WTC11 (cell line): ENCODE data around the gene HYDIN. TPM values are rescaled to one million over a fixed set of nuclear protein-coding genes. Genes with fewer than 3 reads are reported as not detected.

Experiments
- ATAC-seq: fragments of 200-7000 bp; cut with Tn5 transposase; 2 replicates; pipeline ENCODE4 v1.10.0; 2021; ENCODE audit warnings: mild to moderate bottlenecking, moderate library complexity
- CTCF ChIA-PET: fragments of 300-600 bp; sonication (Branson Sonifier 250); formaldehyde crosslinking; loops from one replicate; lab custom pipeline; 2021; ENCODE audit warnings: antibody characterized with exemption; lab: Charles Lee
- POLR2A ChIA-PET: fragments of 350-600 bp; sonication (Branson Sonifier 250); formaldehyde crosslinking; loops from one replicate; lab custom pipeline; 2021; ENCODE audit warnings: antibody characterized with exemption; lab: Charles Lee
- DNase-seq: peaks from one replicate; pipeline ENCODE4 v3.0.0; 2021; ENCODE audit warnings: low spot score
- H3K27ac Mint-ChIP-seq: 2 replicates; pipeline ENCODE4 v1.8.0; 2021; ENCODE audit warnings: mixed read lengths
- H3K27me3 Mint-ChIP-seq: 2 replicates; pipeline ENCODE4 v1.8.0; 2021; ENCODE audit warnings: low read depth, mild to moderate bottlenecking, moderate library complexity, mixed read lengths
- H3K36me3 Mint-ChIP-seq: 2 replicates; pipeline ENCODE4 v1.8.0; 2021; ENCODE audit warnings: mixed read lengths
- H3K4me1 Mint-ChIP-seq: 2 replicates; pipeline ENCODE4 v1.8.0; 2022; ENCODE audit warnings: mixed read lengths
- H3K4me3 Mint-ChIP-seq: 2 replicates; pipeline ENCODE4 v1.8.0; 2021; ENCODE audit warnings: mild to moderate bottlenecking, moderate library complexity, mixed read lengths
- H3K9me3 Mint-ChIP-seq: 2 replicates; pipeline ENCODE4 v1.8.0; 2021; ENCODE audit warnings: mixed read lengths
- FOXJ3 ChIP-seq: sonication (generic); formaldehyde crosslinking; IDR thresholded peaks from 2 replicates; pipeline ENCODE4 v1.9.0; 2021; ENCODE audit warnings: missing genetic modification reagents, mild to moderate bottlenecking, borderline replicate concordance
- FOXP1 ChIP-seq: sonication (generic); formaldehyde crosslinking; IDR thresholded peaks from 2 replicates; pipeline ENCODE4 v1.8.0; 2022; ENCODE audit warnings: missing genetic modification reagents, mild to moderate bottlenecking, moderate library complexity, borderline replicate concordance
- RELA ChIP-seq: sonication (generic); formaldehyde crosslinking; IDR thresholded peaks from 2 replicates; pipeline ENCODE4 v1.8.1; 2022; ENCODE audit warnings: missing genetic modification reagents, mild to moderate bottlenecking, borderline replicate concordance
- SP1 ChIP-seq: sonication (generic); formaldehyde crosslinking; conservative IDR thresholded peaks from 2 replicates; pipeline ENCODE4 v1.8.1; 2022; ENCODE audit warnings: missing genetic modification reagents
- TEAD1 ChIP-seq: sonication (generic); formaldehyde crosslinking; IDR thresholded peaks from 2 replicates; pipeline ENCODE4 v1.8.0; 2022; ENCODE audit warnings: mild to moderate bottlenecking, missing genetic modification reagents
- total RNA-seq: library from RNA; stranded (reverse); gene quantifications from 3 replicates; pipeline ENCODE4 v1.2.3, GENCODE V29; 2021
- TF ChIP-seq, protein P1 (sequence below): sonication (generic); formaldehyde crosslinking; IDR thresholded peaks from 2 replicates; pipeline ENCODE4 v1.8.1; 2022; ENCODE audit warnings: low read depth, missing genetic modification reagents, borderline replicate concordance
- TF ChIP-seq, protein P2 (sequence below): sonication (generic); formaldehyde crosslinking; IDR thresholded peaks from 2 replicates; pipeline ENCODE4 v1.8.1; 2022; ENCODE audit warnings: low read depth, mild to moderate bottlenecking, moderate library complexity, missing genetic modification reagents, borderline replicate concordance
- TF ChIP-seq, protein P3 (sequence below): sonication (generic); formaldehyde crosslinking; IDR thresholded peaks from 2 replicates; pipeline ENCODE4 v1.8.1; 2023; ENCODE audit warnings: mild to moderate bottlenecking, missing genetic modification reagents
- TF ChIP-seq, protein P4 (sequence below): fragments of 250-450 bp; sonication (Bioruptor Pico); IDR thresholded peaks from 2 replicates; pipeline ENCODE4 v1.8.0; 2021; ENCODE audit warnings: mild to moderate bottlenecking
- TF ChIP-seq, protein P5 (sequence below): sonication (generic); formaldehyde crosslinking; IDR thresholded peaks from 2 replicates; pipeline ENCODE4 v1.8.0; 2022; ENCODE audit warnings: mild to moderate bottlenecking, missing genetic modification reagents
- TF ChIP-seq, protein P6 (sequence below): sonication (generic); formaldehyde crosslinking; IDR thresholded peaks from 2 replicates; pipeline ENCODE4 v1.8.1; 2023; ENCODE audit warnings: mild to moderate bottlenecking, missing genetic modification reagents
- TF ChIP-seq, protein P7 (sequence below): fragments of 250-450 bp; sonication (Bioruptor Pico); IDR thresholded peaks from 2 replicates; pipeline ENCODE4 v1.9.0; 2021; ENCODE audit warnings: moderate library complexity, mild to moderate bottlenecking, inconsistent platforms, borderline replicate concordance
- TF ChIP-seq, protein P8 (sequence below): fragments of 250-450 bp; sonication (Bioruptor Pico); IDR thresholded peaks from 2 replicates; pipeline ENCODE4 v1.9.0; 2021; ENCODE audit warnings: mild to moderate bottlenecking, borderline replicate concordance

The HYDIN gene
- total RNA-seq, 1 experiment from 2014 or later, result 2.6 TPM

DNA sequence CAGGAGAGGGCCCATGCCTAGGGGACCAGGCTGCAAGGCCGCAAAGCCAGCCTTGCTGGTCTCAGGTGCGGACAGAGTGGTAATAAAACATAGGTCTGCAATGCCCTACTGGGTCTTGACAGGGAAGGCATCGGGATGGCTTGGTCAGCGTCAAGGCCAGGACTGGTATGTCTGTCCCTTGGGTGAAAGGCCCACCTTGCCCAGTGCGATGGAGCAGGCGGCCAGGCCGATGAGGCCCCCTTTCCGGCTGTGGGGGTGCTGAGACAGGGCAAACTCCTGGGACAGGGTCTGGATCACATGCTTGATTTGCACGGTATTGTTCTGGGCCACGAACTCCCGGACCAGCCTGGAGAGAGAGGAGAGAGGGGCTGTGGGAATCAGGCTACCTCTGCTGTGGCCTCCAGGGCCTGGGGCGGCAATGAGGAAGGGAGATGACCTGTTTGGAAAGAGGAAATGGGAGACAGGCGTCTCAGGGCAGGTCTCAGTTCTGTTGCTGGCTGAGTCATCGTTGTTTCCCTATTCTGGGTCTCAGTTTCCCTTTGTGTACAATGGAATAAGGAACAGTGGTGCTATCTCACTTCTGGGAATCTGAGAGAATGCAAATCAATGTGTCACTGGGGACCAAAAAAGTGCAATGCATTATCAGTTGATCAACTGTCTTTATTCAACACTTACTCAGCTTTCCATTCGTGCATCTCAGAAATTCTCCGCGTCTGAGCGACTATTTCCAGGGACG lies 444.3 kb downstream of the HYDIN start:
- TF ChIP-seq, protein P1, sequence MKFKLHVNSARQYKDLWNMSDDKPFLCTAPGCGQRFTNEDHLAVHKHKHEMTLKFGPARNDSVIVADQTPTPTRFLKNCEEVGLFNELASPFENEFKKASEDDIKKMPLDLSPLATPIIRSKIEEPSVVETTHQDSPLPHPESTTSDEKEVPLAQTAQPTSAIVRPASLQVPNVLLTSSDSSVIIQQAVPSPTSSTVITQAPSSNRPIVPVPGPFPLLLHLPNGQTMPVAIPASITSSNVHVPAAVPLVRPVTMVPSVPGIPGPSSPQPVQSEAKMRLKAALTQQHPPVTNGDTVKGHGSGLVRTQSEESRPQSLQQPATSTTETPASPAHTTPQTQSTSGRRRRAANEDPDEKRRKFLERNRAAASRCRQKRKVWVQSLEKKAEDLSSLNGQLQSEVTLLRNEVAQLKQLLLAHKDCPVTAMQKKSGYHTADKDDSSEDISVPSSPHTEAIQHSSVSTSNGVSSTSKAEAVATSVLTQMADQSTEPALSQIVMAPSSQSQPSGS, result no peak
- TF ChIP-seq, protein P2, sequence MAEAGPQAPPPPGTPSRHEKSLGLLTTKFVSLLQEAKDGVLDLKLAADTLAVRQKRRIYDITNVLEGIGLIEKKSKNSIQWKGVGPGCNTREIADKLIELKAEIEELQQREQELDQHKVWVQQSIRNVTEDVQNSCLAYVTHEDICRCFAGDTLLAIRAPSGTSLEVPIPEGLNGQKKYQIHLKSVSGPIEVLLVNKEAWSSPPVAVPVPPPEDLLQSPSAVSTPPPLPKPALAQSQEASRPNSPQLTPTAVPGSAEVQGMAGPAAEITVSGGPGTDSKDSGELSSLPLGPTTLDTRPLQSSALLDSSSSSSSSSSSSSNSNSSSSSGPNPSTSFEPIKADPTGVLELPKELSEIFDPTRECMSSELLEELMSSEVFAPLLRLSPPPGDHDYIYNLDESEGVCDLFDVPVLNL, result no peak
- TF ChIP-seq, protein P3, sequence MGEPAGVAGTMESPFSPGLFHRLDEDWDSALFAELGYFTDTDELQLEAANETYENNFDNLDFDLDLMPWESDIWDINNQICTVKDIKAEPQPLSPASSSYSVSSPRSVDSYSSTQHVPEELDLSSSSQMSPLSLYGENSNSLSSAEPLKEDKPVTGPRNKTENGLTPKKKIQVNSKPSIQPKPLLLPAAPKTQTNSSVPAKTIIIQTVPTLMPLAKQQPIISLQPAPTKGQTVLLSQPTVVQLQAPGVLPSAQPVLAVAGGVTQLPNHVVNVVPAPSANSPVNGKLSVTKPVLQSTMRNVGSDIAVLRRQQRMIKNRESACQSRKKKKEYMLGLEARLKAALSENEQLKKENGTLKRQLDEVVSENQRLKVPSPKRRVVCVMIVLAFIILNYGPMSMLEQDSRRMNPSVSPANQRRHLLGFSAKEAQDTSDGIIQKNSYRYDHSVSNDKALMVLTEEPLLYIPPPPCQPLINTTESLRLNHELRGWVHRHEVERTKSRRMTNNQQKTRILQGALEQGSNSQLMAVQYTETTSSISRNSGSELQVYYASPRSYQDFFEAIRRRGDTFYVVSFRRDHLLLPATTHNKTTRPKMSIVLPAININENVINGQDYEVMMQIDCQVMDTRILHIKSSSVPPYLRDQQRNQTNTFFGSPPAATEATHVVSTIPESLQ (CRISPR knock-in tag), result no peak
- TF ChIP-seq FOXJ3 (CRISPR knock-in tag) (no peak), TEAD1 (CRISPR knock-in tag) (no peak), RELA (CRISPR knock-in tag) (no peak), SP1 (no peak), FOXP1 (CRISPR knock-in tag) (no peak)
- TF ChIP-seq, protein P4, sequence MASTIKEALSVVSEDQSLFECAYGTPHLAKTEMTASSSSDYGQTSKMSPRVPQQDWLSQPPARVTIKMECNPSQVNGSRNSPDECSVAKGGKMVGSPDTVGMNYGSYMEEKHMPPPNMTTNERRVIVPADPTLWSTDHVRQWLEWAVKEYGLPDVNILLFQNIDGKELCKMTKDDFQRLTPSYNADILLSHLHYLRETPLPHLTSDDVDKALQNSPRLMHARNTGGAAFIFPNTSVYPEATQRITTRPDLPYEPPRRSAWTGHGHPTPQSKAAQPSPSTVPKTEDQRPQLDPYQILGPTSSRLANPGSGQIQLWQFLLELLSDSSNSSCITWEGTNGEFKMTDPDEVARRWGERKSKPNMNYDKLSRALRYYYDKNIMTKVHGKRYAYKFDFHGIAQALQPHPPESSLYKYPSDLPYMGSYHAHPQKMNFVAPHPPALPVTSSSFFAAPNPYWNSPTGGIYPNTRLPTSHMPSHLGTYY (CRISPR knock-in tag), result no peak
- TF ChIP-seq, protein P5, sequence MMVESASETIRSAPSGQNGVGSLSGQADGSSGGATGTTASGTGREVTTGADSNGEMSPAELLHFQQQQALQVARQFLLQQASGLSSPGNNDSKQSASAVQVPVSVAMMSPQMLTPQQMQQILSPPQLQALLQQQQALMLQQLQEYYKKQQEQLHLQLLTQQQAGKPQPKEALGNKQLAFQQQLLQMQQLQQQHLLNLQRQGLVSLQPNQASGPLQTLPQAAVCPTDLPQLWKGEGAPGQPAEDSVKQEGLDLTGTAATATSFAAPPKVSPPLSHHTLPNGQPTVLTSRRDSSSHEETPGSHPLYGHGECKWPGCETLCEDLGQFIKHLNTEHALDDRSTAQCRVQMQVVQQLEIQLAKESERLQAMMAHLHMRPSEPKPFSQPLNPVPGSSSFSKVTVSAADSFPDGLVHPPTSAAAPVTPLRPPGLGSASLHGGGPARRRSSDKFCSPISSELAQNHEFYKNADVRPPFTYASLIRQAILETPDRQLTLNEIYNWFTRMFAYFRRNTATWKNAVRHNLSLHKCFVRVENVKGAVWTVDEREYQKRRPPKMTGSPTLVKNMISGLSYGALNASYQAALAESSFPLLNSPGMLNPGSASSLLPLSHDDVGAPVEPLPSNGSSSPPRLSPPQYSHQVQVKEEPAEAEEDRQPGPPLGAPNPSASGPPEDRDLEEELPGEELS (CRISPR knock-in tag), result no peak
- TF ChIP-seq, protein P6, sequence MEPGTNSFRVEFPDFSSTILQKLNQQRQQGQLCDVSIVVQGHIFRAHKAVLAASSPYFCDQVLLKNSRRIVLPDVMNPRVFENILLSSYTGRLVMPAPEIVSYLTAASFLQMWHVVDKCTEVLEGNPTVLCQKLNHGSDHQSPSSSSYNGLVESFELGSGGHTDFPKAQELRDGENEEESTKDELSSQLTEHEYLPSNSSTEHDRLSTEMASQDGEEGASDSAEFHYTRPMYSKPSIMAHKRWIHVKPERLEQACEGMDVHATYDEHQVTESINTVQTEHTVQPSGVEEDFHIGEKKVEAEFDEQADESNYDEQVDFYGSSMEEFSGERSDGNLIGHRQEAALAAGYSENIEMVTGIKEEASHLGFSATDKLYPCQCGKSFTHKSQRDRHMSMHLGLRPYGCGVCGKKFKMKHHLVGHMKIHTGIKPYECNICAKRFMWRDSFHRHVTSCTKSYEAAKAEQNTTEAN, result no peak
- TF ChIP-seq, protein P7, sequence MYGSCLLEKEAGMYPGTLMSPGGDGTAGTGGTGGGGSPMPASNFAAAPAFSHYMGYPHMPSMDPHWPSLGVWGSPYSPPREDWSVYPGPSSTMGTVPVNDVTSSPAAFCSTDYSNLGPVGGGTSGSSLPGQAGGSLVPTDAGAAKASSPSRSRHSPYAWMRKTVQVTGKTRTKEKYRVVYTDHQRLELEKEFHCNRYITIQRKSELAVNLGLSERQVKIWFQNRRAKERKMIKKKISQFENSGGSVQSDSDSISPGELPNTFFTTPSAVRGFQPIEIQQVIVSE, result no peak
- TF ChIP-seq, protein P8, sequence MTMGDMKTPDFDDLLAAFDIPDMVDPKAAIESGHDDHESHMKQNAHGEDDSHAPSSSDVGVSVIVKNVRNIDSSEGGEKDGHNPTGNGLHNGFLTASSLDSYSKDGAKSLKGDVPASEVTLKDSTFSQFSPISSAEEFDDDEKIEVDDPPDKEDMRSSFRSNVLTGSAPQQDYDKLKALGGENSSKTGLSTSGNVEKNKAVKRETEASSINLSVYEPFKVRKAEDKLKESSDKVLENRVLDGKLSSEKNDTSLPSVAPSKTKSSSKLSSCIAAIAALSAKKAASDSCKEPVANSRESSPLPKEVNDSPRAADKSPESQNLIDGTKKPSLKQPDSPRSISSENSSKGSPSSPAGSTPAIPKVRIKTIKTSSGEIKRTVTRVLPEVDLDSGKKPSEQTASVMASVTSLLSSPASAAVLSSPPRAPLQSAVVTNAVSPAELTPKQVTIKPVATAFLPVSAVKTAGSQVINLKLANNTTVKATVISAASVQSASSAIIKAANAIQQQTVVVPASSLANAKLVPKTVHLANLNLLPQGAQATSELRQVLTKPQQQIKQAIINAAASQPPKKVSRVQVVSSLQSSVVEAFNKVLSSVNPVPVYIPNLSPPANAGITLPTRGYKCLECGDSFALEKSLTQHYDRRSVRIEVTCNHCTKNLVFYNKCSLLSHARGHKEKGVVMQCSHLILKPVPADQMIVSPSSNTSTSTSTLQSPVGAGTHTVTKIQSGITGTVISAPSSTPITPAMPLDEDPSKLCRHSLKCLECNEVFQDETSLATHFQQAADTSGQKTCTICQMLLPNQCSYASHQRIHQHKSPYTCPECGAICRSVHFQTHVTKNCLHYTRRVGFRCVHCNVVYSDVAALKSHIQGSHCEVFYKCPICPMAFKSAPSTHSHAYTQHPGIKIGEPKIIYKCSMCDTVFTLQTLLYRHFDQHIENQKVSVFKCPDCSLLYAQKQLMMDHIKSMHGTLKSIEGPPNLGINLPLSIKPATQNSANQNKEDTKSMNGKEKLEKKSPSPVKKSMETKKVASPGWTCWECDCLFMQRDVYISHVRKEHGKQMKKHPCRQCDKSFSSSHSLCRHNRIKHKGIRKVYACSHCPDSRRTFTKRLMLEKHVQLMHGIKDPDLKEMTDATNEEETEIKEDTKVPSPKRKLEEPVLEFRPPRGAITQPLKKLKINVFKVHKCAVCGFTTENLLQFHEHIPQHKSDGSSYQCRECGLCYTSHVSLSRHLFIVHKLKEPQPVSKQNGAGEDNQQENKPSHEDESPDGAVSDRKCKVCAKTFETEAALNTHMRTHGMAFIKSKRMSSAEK (CRISPR knock-in tag), result no peak
- TF ChIP-seq, all 79 proteins: peak for 0
- no peaks in the 10 kb centered on the region for H3K27me3 Mint-ChIP-seq
- ATAC-seq (no peak), DNase-seq (no peak)
- peaks cover 19% of the 10 kb centered on the region for H3K4me1 Mint-ChIP-seq
- ChIA-PET POLR2A (no interaction called here), CTCF (interaction anchor here (1.8 kb wide), 1 partner anchor 15 kb away, joined by 4 read pairs; no protein-coding TSS in a partner anchor)
- H3K27ac Mint-ChIP-seq, result no peak overlapping the region; the same call in 1 of the 2 replicates
- peaks cover 7% of the 10 kb centered on the region for H3K9me3 Mint-ChIP-seq
- no peak overlapping the region for H3K4me3 Mint-ChIP-seq
- peaks cover 42% of the 10 kb centered on the region for H3K36me3 Mint-ChIP-seq
